ENCODE data around the gene GID8. TPM values are rescaled to one million over a fixed set of nuclear protein-coding genes. Genes with fewer than 3 reads are reported as not detected.

The GID8 gene
- total and polyA plus RNA-seq, 9 of the 15 experiments (the other 6 are each of a cell fraction or from before 2014, with no cell fraction given): 7.5 to 31.6 (median 22.2) TPM

DNA sequence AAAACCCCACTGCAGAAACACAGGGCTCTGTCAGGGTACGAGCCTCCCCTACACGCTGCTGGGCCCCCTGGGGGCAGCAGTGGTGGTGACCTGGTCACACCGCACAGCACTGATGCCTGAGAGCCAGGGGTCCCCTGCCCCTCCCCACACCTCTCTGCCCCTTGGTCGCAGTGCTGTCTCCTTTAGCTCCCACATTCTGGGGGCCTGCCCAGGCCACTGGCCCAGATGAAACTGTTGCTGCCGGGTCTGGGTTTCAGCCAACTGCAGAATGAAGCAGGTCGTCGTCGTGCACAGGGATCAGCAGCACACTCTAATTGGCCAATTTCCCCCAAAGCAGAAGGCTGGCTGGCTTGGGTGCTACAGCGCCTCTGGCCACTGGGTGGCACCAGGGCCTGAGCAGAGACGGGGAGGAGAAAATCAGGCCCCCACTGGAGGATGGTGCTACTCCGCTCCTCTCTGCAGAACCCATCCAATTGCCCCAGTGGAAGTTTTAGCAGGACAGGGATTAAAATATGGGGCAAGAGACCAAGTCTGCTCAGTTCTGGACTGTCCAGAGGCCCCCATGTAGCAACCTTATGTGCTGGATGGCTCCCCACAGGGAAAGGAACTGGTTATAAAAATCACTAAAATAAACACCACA lies 37.8 kb upstream of the GID8 start (continued):
- TF ChIP-seq RAD21 (CRISPR knock-in tag; conservative IDR thresholded peaks at IDR 0.05 in 1 of 2, IDR thresholded peaks at IDR 0.05 in 1 of 2) (peak; percentile 48 to 74), SMAD2 (IDR thresholded peaks at IDR 0.05; ENCODE audit: low read depth, low read length) (no peak), CBX1 (IDR thresholded peaks at IDR 0.05; ENCODE audit: low read depth) (no peak), HNRNPUL1 (IDR thresholded peaks at IDR 0.05; ENCODE audit: low read length) (no peak), SLC30A9 (CRISPR knock-in tag; IDR thresholded peaks at IDR 0.05) (no peak), PCBP1 (IDR thresholded peaks at IDR 0.05; ENCODE audit: low read depth, low read length, poor library complexity, severe bottlenecking) (no peak), L3MBTL2 (IDR thresholded peaks at IDR 0.05) (peak; percentile 54), TCF7L2 (IDR thresholded peaks at IDR 0.05; ENCODE audit: low read depth, low read length) (no peak), ZNF707 (CRISPR knock-in tag; conservative IDR thresholded peaks at IDR 0.05) (no peak), SIN3B (IDR thresholded peaks at IDR 0.05; ENCODE audit: low read depth) (no peak), LARP7 (IDR thresholded peaks at IDR 0.05) (no peak)
- TF ChIP-seq, protein P1, sequence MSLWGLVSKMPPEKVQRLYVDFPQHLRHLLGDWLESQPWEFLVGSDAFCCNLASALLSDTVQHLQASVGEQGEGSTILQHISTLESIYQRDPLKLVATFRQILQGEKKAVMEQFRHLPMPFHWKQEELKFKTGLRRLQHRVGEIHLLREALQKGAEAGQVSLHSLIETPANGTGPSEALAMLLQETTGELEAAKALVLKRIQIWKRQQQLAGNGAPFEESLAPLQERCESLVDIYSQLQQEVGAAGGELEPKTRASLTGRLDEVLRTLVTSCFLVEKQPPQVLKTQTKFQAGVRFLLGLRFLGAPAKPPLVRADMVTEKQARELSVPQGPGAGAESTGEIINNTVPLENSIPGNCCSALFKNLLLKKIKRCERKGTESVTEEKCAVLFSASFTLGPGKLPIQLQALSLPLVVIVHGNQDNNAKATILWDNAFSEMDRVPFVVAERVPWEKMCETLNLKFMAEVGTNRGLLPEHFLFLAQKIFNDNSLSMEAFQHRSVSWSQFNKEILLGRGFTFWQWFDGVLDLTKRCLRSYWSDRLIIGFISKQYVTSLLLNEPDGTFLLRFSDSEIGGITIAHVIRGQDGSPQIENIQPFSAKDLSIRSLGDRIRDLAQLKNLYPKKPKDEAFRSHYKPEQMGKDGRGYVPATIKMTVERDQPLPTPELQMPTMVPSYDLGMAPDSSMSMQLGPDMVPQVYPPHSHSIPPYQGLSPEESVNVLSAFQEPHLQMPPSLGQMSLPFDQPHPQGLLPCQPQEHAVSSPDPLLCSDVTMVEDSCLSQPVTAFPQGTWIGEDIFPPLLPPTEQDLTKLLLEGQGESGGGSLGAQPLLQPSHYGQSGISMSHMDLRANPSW (CRISPR knock-in tag; IDR thresholded peaks at IDR 0.05): no peak
- TF ChIP-seq, protein P2, sequence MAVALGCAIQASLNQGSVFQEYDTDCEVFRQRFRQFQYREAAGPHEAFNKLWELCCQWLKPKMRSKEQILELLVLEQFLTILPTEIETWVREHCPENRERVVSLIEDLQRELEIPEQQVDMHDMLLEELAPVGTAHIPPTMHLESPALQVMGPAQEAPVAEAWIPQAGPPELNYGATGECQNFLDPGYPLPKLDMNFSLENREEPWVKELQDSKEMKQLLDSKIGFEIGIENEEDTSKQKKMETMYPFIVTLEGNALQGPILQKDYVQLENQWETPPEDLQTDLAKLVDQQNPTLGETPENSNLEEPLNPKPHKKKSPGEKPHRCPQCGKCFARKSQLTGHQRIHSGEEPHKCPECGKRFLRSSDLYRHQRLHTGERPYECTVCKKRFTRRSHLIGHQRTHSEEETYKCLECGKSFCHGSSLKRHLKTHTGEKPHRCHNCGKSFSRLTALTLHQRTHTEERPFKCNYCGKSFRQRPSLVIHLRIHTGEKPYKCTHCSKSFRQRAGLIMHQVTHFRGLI (CRISPR knock-in tag; IDR thresholded peaks at IDR 0.05): no peak
- TF ChIP-seq, protein P3, sequence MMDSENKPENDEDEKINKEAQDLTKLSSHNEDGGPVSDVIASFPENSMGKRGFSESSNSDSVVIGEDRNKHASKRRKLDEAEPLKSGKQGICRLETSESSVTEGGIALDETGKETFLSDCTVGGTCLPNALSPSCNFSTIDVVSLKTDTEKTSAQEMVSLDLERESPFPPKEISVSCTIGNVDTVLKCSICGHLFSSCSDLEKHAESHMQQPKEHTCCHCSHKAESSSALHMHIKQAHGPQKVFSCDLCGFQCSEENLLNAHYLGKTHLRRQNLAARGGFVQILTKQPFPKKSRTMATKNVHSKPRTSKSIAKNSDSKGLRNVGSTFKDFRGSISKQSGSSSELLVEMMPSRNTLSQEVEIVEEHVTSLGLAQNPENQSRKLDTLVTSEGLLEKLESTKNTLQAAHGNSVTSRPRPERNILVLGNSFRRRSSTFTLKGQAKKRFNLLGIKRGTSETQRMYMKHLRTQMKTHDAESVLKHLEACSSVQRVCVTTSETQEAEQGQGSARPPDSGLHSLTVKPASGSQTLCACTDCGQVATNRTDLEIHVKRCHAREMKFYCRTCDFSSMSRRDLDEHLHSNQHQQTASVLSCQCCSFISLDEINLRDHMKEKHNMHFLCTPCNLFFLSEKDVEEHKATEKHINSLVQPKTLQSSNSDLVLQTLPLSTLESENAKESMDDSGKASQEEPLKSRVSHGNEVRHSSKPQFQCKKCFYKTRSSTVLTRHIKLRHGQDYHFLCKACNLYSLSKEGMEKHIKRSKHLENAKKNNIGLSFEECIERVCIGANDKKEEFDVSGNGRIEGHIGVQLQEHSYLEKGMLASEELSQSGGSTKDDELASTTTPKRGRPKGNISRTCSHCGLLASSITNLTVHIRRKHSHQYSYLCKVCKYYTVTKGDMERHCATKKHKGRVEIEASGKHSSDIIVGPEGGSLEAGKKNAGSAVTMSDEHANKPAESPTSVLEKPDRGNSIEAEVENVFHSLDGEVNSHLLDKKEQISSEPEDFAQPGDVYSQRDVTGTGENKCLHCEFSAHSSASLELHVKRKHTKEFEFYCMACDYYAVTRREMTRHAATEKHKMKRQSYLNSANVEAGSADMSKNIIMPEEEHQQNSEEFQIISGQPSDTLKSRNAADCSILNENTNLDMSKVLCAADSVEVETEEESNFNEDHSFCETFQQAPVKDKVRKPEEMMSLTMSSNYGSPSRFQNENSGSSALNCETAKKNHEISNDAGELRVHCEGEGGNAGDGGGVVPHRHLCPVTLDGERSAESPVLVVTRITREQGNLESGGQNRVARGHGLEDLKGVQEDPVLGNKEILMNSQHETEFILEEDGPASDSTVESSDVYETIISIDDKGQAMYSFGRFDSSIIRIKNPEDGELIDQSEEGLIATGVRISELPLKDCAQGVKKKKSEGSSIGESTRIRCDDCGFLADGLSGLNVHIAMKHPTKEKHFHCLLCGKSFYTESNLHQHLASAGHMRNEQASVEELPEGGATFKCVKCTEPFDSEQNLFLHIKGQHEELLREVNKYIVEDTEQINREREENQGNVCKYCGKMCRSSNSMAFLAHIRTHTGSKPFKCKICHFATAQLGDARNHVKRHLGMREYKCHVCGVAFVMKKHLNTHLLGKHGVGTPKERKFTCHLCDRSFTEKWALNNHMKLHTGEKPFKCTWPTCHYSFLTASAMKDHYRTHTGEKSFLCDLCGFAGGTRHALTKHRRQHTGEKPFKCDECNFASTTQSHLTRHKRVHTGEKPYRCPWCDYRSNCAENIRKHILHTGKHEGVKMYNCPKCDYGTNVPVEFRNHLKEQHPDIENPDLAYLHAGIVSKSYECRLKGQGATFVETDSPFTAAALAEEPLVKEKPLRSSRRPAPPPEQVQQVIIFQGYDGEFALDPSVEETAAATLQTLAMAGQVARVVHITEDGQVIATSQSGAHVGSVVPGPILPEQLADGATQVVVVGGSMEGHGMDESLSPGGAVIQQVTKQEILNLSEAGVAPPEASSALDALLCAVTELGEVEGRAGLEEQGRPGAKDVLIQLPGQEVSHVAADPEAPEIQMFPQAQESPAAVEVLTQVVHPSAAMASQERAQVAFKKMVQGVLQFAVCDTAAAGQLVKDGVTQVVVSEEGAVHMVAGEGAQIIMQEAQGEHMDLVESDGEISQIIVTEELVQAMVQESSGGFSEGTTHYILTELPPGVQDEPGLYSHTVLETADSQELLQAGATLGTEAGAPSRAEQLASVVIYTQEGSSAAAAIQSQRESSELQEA (IDR thresholded peaks at IDR 0.05; ENCODE audit: low read depth): no peak
- TF ChIP-seq, protein P4, sequence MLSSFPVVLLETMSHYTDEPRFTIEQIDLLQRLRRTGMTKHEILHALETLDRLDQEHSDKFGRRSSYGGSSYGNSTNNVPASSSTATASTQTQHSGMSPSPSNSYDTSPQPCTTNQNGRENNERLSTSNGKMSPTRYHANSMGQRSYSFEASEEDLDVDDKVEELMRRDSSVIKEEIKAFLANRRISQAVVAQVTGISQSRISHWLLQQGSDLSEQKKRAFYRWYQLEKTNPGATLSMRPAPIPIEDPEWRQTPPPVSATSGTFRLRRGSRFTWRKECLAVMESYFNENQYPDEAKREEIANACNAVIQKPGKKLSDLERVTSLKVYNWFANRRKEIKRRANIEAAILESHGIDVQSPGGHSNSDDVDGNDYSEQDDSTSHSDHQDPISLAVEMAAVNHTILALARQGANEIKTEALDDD (IDR thresholded peaks at IDR 0.05): no peak
